Pancreas (tissue), 10 donors: ENCODE results near the gene RBBP4. TPM values are rescaled to one million over a fixed set of nuclear protein-coding genes. Genes with fewer than 3 reads are reported as not detected.

ENCODE experiments used
- ATAC-seq, 4 donors: fragments of 200-7000 bp; cut with Tn5 transposase; one replicate each; pipeline versions ENCODE4 v1.8.0 to v1.9.1; 2020; ENCODE audit warnings: mild to moderate bottlenecking in 4 of 4, moderate library complexity in 4 of 4
- DNase-seq, 6 donors: peaks; one replicate each; pipeline ENCODE4 v3.0.0-alpha.2; 2020
- FAIRE-seq: peaks from 2 replicates; lab custom pipeline; 2012; peaks lifted over from hg19 to GRCh38; lab: Jason Lieb, UNC
- H3K27ac ChIP-seq, 4 donors: fragments of 200-600 bp; sonication (generic); 1 replicate in 3 of 4; 2 replicates in 1 of 4; pipeline versions ENCODE4 v1.5.0 to v1.8.0; 2020
- H3K27me3 ChIP-seq, 4 donors: fragments of 200-600 bp; one replicate each; pipeline ENCODE4 v1.8.0; 2021
- H3K36me3 ChIP-seq, 3 donors: fragments of 200-600 bp; sonication (generic) in 1 of 3; one replicate each; pipeline versions ENCODE4 v1.5.0 to v1.8.0; 2020 to 2021
- H3K4me1 ChIP-seq, 3 donors: fragments of 200-600 bp; one replicate each; pipeline ENCODE4 v1.8.0; 2021
- H3K4me3 ChIP-seq, 4 donors: fragments of 200-600 bp; sonication (generic) in 2 of 4; one replicate each; pipeline versions ENCODE4 v1.5.0 to v1.8.0; 2020 to 2021
- H3K9me3 ChIP-seq, 4 donors: fragments of 200-600 bp; one replicate each; pipeline ENCODE4 v1.8.0; 2021
- WGBS, 2 donors: extraction: QIAGEN DNeasy Blood & Tissue Kit; methylation state at CpG; one replicate each; pipeline ENCODE4 v1.1.7; 2013; 5-methylcytosine and 5-hydroxymethylcytosine counted together
- intact Hi-C, 3 donors: fragments of 100-400 bp; cut with DNase I; formaldehyde crosslinking; loops; one replicate each; pipeline versions ENCODE4 v1.11.1 to v1.14.2; 2022
- polyA plus RNA-seq, 2 donors: library from polyadenylated mRNA; stranded (reverse); fragments of 200-250 nt; gene quantifications; one replicate each; pipeline ENCODE4 v1.2.3, GENCODE V29; 2013
- total RNA-seq, 6 donors: library from RNA; stranded (reverse); fragmentation: NEBNext Ultra II Directional in 4 of 6; extraction: Animal tissue kit (Norgen Biotek cat#: 25700) in 4 of 6; gene quantifications; one replicate each; pipeline versions ENCODE4 v1.2.1 to v1.2.4, GENCODE V29; 2021 to 2023
- TF ChIP-seq, protein P1 (sequence below), 4 donors: fragments of 200-600 bp; sonication (generic) in 3 of 4; IDR thresholded peaks; one replicate each; pipeline versions ENCODE4 v1.5.0 to v1.8.0; 2021; ENCODE audit warnings: antibody characterized with exemption in 4 of 4
- donor health status: healthy with polysubstance abuse.
- donor health status: DM: no; HTN: no; CAD: no; lungs with moderate emphysema.
- donor health status: DM: no; HTN: no; CAD: no.
- donor health status: control.
- donor health status: control.
- donor health status: Bipolar disorder and iron deficiency.
- donor health status: DM: yes; HTN: yes; CAD: no.
- donor health status: DM: no; HTN: no; CAD: no.
- donor health status: DM: no; HTN: no; CAD: no.
- donor health status: DM: yes; HTN: yes; CAD: no.

Gene RBBP4
- total and polyA plus RNA-seq, 8 donors: 19.7 to 115 (median 62.9) TPM

DNA sequence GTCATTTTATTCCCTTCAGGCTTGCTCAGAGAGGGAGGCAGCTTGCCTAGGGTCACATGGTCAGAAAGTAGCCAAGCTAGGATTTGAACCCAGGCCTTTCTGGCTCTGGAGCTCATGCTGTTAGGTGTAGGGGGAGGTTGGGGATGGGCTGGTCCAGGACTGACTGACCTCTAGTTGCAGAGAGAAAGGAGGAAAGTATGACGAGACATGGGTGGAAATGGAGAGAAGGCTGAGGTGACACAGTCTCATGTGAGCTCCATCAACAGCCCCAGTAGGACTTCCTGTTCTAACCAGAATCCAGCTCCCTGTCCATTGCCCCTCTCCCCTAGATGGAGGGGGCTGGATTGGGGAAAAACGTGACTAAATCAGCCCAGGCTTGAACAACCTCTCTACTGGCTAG lies 67.0 kb downstream of the RBBP4 start:
- Histone ChIP-seq H3K27ac (no peak overlapping the region), H3K4me3 (no peak overlapping the region), H3K9me3 (no peaks in the 10 kb centered on the region), H3K36me3 (no peaks in the 10 kb centered on the region), H3K27me3 (no peaks in the 10 kb centered on the region), H3K4me1 (peaks cover 3 to 10% (median 8%) of the 10 kb centered on the region in 3 donors)
- DNase-seq (no peak), ATAC-seq (no peak), FAIRE-seq (no peak)
- intact Hi-C loops: no loop called here
- 64 to 66% methylated on average over 2 of the region's 2 CpGs for WGBS, 2 donors
- TF ChIP-seq, protein P1, sequence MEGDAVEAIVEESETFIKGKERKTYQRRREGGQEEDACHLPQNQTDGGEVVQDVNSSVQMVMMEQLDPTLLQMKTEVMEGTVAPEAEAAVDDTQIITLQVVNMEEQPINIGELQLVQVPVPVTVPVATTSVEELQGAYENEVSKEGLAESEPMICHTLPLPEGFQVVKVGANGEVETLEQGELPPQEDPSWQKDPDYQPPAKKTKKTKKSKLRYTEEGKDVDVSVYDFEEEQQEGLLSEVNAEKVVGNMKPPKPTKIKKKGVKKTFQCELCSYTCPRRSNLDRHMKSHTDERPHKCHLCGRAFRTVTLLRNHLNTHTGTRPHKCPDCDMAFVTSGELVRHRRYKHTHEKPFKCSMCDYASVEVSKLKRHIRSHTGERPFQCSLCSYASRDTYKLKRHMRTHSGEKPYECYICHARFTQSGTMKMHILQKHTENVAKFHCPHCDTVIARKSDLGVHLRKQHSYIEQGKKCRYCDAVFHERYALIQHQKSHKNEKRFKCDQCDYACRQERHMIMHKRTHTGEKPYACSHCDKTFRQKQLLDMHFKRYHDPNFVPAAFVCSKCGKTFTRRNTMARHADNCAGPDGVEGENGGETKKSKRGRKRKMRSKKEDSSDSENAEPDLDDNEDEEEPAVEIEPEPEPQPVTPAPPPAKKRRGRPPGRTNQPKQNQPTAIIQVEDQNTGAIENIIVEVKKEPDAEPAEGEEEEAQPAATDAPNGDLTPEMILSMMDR (IDR thresholded peaks at IDR 0.05): no peak

DNA sequence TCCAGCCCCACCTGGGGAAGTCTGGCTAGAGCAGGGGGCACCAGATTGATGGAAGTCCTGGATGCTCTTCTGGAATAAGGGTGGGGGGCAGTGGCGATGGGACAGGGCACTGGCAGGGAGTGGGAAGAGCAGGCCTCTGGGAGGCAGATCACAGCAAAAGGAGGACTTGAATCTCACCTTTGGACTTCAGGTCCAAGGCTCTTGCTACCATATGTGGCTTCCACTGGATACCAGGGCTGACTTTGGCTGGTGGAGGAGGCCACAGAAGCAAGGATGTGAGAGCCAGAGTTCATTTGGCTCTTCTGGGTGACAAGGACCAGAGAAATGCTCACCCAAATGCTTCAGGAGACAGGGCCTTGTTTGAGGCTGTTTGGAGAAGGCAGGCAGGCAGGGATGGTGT lies 67.5 kb downstream of the RBBP4 start:
- Histone ChIP-seq H3K4me1 (peaks cover 3 to 10% (median 8%) of the 10 kb centered on the region in 3 donors), H3K36me3 (no peaks in the 10 kb centered on the region), H3K27me3 (no peaks in the 10 kb centered on the region), H3K27ac (no peak overlapping the region), H3K4me3 (no peak overlapping the region), H3K9me3 (no peaks in the 10 kb centered on the region)
- ATAC-seq (no peak), DNase-seq (no peak), FAIRE-seq (no peak)
- TF ChIP-seq, protein P1 (IDR thresholded peaks at IDR 0.05): no peak
- WGBS, 2 donors: 87 to 100% methylated on average over 1 of the region's 1 CpG
- intact Hi-C loops: no loop called here

DNA sequence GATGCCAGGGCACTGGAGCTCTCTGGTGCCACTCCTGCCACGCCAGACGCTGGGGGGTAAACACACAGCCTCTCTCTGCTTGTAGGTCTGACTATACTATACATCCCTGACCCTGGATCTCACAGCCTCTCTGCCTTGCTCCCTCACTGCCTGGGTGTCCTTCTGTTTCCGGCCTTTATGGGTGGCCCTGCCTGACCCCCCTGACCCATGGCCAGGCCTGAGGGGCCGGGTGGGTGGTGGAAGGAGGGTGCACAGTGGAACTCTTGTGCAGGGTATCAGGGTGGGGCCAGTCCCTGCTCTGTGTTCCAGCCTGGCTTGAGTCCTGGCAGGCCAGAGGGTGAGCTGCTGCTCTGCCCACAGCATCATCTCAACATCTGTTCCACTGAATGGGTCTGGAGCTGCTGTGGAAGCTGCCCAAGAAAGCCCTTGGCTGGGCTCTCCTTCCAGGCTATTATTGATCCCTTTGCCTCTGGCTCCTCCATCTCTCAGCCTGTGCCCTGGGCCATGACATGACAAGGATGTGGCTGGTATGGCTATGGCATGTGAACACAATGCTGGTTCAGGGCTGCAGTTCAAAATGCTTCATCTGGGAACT lies 68.8 kb downstream of the RBBP4 start:
- H3K4me1 ChIP-seq: peaks cover 3 to 10% (median 8%) of the 10 kb centered on the region in 3 donors
- DNase-seq: no peak
- no peaks in the 10 kb centered on the region for H3K27me3 ChIP-seq
- no peaks in the 10 kb centered on the region for H3K36me3 ChIP-seq
- H3K9me3 ChIP-seq: no peaks in the 10 kb centered on the region
- no peak for ATAC-seq
- no peak overlapping the region for H3K27ac ChIP-seq
- intact Hi-C loops: no loop called here
- no peak overlapping the region for H3K4me3 ChIP-seq
- WGBS, 2 donors: 94 to 95% methylated on average over 4 of the region's 4 CpGs
- no peak for FAIRE-seq
- TF ChIP-seq, protein P1 (IDR thresholded peaks at IDR 0.05): no peak

DNA sequence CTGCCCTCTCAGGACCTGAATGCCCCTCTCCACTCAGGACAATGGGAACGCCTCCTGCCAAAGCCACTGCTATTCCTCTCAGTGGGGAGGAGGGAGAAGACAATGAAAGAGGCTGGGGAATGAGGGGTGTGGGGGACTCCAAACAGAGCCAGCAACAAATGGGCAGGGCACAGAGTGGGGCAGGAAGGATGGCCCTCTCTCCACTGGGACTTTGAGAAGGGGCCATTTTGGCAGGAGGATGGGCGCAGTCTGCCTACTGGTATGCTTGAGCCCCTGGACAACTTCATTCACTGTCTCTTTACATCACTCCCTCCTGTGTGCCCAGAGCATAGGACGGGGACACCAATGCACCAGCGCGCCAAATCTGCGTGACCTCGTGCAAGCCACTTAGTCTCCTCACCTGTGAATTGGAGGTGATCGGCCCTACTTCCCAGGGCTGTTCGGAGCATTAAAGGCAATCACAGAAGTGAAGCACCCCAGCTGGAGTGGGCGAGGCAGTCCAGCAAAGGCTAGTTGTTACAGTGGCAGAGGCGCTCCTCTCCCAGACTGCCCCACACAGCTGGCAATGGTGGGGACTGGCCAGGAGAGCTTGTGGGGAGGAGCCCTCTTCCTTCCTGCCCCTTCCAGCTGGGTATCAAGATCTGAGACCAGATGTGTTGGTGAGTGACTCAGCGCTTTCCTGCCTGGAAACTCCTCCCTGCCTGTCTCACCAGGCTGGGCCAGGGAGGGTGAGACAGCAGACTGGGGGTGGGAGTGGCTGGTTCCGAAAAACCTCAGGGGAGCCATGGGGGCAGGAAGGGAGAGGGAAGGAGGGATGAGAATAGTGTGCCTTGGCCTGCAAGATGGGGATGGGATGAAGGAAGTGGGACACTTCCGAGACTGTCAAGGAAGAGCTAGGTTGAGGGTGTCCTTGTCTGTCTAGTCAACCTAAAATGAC lies 73.9 kb downstream of the RBBP4 start:
- TF ChIP-seq, protein P1 (IDR thresholded peaks at IDR 0.05): no peak
- no peak overlapping the region for H3K4me3 ChIP-seq
- H3K36me3 ChIP-seq: no peaks in the 10 kb centered on the region
- H3K4me1 ChIP-seq: no peaks in the 10 kb centered on the region
- FAIRE-seq (no peak), DNase-seq (no peak), ATAC-seq (peak in 3 of 4 donors; percentile 67 to 77 (median 77))
- no peaks in the 10 kb centered on the region for H3K27me3 ChIP-seq
- WGBS, 2 donors: 85 to 91% methylated on average over 14 of the region's 14 CpGs
- no peaks in the 10 kb centered on the region for H3K9me3 ChIP-seq
- intact Hi-C loops: no loop called here
- H3K27ac ChIP-seq: no peak overlapping the region
